GM18511 (cell line): ENCODE measurements around the gene PFDN5.
A peak's percentile ranks its signal among the peaks of the same experiment; 100 is the strongest.
"Not testable (repeated sequence)": the region's sequence is repeated elsewhere in the genome, so short reads cannot be mapped to it uniquely, and the experiment has no call there.

Experiments used
- ATAC-seq: cut with Tn5 transposase; IDR thresholded peaks from one replicate; pipeline ENCODE4 v1.9.1; 2021; ENCODE audit warnings: mild to moderate bottlenecking, moderate library complexity; ENCODE audit not compliant: unreplicated experiment

The PFDN5 gene

GRCh38 chr12:53286448-53286847 is 8.9 kb upstream of the PFDN5 start:
- ATAC-seq: no peak

GRCh38 chr12:53287741-53288216 is 7.6 kb upstream of the PFDN5 start:
- no peak for ATAC-seq

- no peak for ATAC-seq
These were observed 7.0 kb upstream of the PFDN5 start for GRCh38 chr12:53288322-53288721.

DNA sequence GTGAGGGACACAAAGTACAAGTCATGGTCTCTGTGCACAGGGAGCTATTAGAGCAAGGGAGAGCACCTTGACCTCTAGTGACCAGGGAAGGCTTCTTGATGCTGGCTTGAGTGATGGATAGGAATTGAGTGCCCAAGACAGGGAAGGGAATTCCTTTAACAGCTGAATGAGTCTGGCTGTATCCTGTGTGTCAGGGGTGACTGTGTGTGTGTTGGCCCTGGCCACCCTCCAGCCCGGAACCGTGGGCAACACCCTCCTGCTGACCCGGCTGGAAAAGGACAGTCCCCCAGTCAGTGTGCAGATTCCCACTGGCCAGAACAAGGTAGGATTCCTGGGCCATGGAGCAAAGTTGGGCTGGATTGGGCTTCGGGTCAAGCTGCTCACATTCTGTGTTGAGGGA is 5.5 kb upstream of the PFDN5 start:
- no peak for ATAC-seq

DNA sequence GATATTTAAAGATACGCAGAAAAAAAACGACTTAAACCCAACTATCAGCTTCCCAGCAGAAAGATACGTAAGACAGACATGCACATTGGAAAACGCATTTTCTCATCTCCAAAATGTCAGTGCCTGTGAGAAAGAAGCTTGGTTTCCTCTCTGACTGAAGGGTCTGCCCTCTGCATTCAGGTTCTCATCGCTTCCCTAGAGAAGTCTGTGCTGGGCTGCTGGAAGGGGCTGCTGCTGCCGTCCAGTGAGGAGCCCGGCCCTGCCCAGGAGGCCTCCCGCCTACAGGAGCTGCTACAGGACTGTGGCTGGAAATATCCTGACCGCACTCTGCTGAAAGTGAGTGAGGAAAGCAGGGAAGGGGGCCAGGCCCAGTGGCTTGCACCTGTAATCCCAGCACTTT is 4.7 kb upstream of the PFDN5 start:
- ATAC-seq: no peak

DNA sequence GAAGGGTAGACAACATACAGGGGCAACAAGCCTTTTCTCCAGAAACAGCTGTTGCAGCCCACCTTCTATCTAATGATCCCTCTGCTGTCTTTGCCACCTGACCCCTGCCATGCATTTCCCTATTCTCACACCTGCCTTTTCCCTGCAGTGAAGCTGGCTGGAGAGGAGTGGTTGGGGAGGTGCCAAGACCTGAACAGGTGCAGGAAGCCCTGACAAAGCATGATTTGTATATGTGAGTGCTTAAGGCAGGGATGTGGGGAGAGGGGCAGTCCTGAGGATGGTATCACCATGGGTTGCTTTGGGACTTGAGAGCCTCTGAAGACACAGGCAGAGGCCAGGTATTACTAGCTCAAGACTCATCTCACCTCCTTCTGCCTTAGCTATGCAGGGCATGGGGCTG is 2.9 kb upstream of the PFDN5 start:
- ATAC-seq: no peak

- ATAC-seq: no peak
These were observed 513 bp downstream of the PFDN5 start for GRCh38 chr12:53295891-53296219.

- ATAC-seq: not testable (repeated sequence)
These were observed 1.8 kb downstream of the PFDN5 start for GRCh38 chr12:53297106-53297505.

DNA sequence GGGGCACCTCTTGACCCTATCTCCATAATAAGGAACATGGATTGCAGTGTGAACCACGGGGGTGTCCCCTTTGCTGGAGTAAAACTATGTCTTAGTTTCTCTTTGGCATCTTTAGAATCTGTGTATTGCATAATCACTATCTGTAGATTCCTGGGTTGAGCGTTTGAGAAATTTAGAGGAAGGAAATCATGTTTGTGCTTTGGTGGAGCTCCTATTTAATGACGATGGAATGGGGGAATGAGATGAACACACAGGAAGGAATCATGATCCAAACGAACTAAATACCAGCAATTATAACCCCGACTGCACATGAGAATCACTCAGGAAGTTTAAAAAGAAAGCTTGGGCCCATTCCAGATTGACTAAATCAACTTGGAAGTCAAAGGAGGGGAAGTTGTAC is 2.8 kb downstream of the PFDN5 start:
- ATAC-seq: no peak

DNA sequence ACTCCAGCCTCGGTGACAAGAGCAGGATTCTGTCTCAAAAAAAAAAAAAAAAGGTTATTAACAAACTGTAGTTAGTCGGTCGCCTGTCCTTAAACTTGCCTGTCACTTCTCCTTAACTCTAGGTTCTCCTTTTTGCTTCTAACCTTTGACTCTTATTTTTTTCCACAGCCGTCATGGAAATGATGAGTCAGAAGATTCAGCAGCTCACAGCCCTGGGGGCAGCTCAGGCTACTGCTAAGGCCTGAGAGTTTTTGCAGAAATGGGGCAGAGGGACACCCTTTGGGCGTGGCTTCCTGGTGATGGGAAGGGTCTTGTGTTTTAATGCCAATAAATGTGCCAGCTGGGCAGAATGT is 3.7 kb downstream of the PFDN5 start:
- ATAC-seq: no peak

- ATAC-seq: peak; percentile 74
These were observed 4.3 kb downstream of the PFDN5 start, which contains the start of gene MYG1 for GRCh38 chr12:53299454-53300180. MYG1 (plus strand) TSS chr12:53299695; CDS start chr12:53299738, 43 bp downstream.

GRCh38 chr12:53300187-53300586 is 4.8 kb downstream of the PFDN5 start:
- ATAC-seq: no peak

- no peak for ATAC-seq
These were observed 7.6 kb downstream of the PFDN5 start for GRCh38 chr12:53302903-53303302.

DNA sequence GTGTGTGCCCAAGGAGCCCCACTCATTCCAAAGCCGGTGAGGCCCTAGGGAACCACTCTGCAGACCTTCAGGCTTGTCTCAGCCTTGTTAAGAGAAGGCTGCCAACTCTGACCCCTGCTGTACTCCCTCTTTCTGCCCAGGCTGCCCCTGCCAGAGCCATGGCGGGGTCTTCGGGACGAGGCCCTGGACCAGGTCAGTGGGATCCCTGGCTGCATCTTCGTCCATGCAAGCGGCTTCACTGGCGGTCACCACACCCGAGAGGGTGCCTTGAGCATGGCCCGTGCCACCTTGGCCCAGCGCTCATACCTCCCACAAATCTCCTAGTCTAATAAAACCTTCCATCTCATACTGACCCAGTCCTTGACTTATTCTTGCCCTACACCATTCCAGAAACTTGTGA is 11.5 kb downstream of the PFDN5 start:
- no peak for ATAC-seq

DNA sequence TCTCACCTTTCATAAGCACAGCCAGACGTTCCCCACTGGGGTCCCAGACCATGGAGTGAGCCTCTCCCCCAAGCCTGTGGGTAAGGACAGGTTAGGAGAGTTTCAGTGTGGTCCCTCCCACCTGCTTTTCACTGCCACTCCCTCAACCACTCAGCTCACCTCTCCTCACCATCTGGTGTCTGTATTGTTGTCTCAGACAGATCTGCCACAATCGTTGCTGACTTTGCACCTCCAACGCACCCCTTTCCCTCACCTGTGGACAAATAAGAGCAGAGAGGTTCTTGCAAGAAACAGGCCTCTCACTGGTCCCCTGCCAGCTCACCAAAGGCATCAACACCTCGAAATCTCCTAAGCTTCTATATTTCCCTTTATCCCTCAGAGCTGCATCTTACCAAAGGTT is 12.9 kb downstream of the PFDN5 start:
- no peak for ATAC-seq

GRCh38 chr12:53313996-53314395 is 18.7 kb downstream of the PFDN5 start:
- ATAC-seq: no peak

- no peak for ATAC-seq
These were observed 25.2 kb downstream of the PFDN5 start for GRCh38 chr12:53320352-53321195.

GRCh38 chr12:53324113-53324778 is 28.9 kb downstream of the PFDN5 start:
- peak; percentile 43 for ATAC-seq

DNA sequence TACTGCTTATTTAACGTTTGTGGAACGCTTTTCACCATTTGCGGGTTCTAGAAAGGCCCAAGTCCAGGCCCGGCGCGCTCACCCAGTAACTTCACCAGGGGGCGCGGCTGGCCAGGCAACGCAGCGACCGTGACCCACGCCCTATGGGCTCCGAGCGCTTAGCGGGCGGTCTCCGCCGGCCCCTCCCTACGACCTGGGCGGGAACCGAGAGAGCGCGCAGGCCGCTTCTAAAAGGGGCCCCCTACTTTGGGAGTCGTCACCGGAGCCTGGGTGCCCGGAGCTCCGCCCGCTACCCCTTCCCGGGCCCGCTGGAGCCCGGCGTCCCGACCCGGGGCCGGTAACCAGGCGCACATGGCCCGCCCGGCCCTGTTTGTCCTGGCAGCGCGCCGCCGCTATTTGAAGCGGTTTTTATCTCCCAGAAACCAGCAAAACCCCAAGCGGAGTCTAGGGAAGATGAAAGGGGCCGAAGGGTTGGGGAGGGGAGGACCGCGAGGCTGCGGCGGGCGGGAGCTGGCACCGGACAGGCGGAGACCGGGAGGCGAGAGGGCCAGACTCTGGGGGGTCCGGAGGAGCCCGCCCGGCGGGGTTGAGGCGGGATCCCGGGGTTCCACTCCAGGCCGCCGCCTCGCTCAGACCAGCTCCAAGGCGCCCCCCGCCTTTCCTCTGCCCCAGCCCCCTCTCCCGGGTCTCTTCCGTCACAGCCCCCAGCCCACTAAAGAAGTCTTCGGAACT is 29.6 kb downstream of the PFDN5 start:
- peak; percentile 64 for ATAC-seq

DNA sequence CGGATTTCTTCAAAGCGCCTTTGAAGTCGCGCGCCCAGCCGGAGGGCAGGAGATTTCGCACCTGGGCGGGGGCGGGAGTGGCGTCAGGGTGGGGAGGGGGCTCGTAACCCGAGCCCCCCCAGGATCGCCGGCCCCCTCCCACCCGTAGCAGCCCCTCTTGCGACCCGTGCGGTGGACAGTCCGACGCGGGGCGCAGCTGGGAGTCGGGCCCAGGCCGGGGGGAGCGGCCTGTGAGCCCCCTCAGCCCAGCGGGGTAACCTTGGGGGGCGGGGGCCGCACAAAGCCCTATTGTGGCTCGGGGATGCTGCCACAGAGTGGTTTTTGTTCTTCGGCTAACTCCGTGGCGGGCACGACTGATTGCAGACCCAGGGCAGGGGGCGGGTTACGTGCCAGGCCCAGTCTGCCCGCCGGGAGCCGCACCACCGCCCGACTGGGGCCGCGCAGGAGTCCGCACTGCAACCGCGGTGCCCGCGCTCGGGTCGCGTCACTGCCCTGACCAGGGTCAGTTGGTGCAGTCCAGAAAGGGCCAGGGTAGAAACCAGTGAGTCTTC is 30.2 kb downstream of the PFDN5 start:
- ATAC-seq: no peak
